GM21526 (cell line): ENCODE measurements around the gene RCAN2.

Experiments used
- ATAC-seq: cut with Tn5 transposase; IDR thresholded peaks from one replicate; pipeline ENCODE4 v1.9.1; 2021; ENCODE audit warnings: moderate library complexity; ENCODE audit not compliant: unreplicated experiment, low FRiP score

RCAN2 gene

DNA sequence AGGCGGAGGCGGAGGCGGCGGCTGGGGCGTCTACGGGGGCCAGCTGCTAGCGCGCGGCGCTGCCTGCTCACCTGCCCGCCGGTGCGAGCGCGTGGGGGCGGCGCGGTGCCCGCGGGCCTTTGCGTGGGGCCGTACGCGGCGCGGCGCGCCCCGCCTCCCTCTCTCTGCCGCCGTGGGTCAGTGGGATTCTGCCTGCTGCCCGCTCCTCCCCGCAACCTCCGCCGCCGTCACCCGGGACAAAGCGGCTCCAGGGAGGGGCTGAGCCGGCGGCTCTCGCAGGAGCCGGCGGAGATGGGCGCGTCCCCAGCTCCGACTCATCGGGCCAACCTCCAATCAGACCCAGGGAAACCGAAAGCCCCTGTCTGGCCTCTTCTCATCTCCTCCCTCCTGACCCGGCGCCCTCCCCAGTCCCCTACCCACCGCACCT, at the start of gene RCAN2:
RCAN2 (minus strand) TSS at position 249 of the 427 bp plus-strand sequence.
- no peak for ATAC-seq

- ATAC-seq: no peak
Measured at GRCh38 chr6:46539866-46540265, 48.6 kb upstream of the RCAN2 start.

GRCh38 chr6:46538800-46539480, 47.7 kb upstream of the RCAN2 start:
- ATAC-seq: no peak

DNA sequence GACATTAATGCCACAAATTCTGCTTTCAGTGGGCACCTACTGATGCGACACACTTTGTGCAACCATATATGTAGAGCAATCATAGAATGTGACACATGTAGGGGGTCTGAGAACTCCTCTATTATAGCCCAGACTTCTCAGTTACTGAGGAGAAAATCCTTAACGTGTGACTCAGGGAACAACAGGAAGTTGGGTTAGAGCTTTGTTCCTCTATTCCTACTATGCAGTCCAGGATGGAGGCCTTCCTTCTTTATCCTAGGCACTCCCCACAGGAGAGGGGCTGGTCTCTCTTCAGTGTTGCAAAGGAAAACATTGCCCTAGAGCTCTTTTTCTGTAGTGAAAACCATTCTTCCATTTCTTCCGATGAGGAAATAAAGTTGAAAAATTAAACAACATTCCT, 39.6 kb upstream of the RCAN2 start:
- ATAC-seq: no peak

GRCh38 chr6:46528961-46529750, 37.9 kb upstream of the RCAN2 start:
- ATAC-seq: no peak

DNA sequence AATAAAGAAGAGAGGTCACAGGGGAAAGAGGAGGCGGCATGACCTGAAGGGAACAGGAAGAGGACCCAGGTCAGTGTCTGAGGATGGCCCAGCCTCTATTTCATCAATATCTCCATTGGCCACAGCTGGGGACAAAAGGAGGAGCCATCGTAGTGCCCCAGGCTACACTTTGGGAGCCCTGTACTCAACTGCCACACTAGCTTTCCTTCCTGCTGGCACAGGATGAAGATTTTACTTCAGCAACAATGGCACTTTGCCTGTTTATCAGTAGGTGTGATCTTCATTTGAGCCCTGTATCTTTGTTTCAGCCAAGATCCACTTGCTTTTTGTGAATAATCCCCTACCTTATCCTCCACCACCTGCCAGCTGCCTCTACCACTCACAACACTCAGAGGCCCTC, 35.4 kb upstream of the RCAN2 start:
- no peak for ATAC-seq

- no peak for ATAC-seq
Measured at GRCh38 chr6:46525583-46525982, 34.3 kb upstream of the RCAN2 start.

GRCh38 chr6:46521464-46521971, 30.3 kb upstream of the RCAN2 start:
- ATAC-seq: no peak

GRCh38 chr6:46517202-46517601, 26.0 kb upstream of the RCAN2 start:
- no peak for ATAC-seq

- no peak for ATAC-seq
Measured at GRCh38 chr6:46513533-46513932, 22.3 kb upstream of the RCAN2 start.

- ATAC-seq: no peak
Measured at GRCh38 chr6:46511320-46511719, 20.1 kb upstream of the RCAN2 start.

GRCh38 chr6:46510651-46511050, 19.4 kb upstream of the RCAN2 start:
- ATAC-seq: no peak

- ATAC-seq: no peak
Measured at GRCh38 chr6:46509981-46510510, 18.8 kb upstream of the RCAN2 start.

- ATAC-seq: no peak
Measured at GRCh38 chr6:46509063-46509462, 17.8 kb upstream of the RCAN2 start.

GRCh38 chr6:46507426-46507825, 16.2 kb upstream of the RCAN2 start:
- no peak for ATAC-seq

DNA sequence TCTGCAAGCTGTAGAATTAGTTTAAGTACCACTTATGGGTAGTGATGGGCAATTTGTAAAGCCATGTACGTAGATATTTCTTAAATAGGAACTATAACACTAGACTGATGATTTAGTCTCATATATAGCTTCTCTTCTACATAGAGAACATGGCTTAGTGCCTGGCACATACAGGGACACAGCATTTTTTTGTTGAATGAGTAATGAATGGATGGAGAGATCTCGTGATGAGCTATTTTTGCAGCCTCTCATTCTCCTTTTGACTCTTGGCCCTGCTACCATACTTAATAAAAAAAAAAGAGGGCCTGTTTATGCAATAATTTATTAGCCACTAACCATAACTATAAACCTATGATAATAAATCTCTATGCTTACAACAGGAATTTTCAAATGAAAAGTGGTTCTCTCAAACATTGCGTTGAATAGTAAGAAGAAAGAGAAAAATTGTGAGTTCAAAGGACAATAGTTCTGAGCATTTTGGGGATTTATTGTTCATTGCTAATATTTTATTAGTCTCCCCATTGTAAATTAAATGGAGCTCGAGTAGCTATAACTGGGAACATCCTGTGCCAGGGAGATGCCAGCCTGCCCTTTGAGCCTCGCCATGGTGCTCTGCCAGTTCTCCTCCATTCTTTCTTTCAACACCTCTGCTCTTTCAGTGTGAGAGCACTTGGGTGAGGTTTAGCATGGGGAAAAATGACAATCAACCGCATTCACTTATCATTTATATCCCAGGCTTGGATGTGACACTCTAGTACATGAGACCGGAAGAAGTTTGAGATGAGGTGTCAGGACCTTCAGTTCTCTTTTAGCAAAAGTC, 14.7 kb upstream of the RCAN2 start:
- no peak for ATAC-seq

DNA sequence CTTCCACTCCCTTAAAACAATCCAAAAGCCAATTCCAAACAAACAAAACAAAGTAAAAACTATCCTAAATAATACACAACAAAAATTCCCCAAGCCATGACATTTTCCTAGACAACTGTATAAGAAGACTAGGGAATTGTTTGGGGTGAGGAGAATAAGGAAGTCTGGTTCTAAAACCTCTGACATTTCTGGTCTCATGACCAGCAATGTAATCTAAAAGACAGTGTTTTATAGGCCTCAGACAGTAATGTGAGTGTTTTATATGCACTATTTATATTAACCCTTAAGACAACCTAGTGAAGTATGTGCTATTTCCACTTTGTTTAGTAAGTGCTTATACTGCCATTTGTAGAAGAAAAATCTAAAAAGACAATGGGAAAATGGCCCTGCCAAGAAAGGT, 13.0 kb upstream of the RCAN2 start:
- ATAC-seq: no peak

- ATAC-seq: no peak
Measured at GRCh38 chr6:46502486-46503119, 11.4 kb upstream of the RCAN2 start.

GRCh38 chr6:46501136-46502089, 10.2 kb upstream of the RCAN2 start:
- no peak for ATAC-seq
